H1 (cell line): ENCODE measurements around the gene DECR2.

Experiments used
- BRCA1 ChIP-seq: IDR thresholded peaks from 2 replicates; pipeline ENCODE4 v1.6.1; 2012; ENCODE audit warnings: low read depth, low read length, improper control_type of control experiment
- CEBPB ChIP-seq: IDR thresholded peaks from 2 replicates; pipeline ENCODE4 v1.6.1; 2012; ENCODE audit warnings: low read depth, low read length
- GABPA ChIP-seq: IDR thresholded peaks from 2 replicates; pipeline ENCODE4 v1.6.1; 2011; ENCODE audit warnings: mild to moderate bottlenecking, low read length, moderate library complexity, borderline replicate concordance; ENCODE audit not compliant: insufficient read depth
- GTF2F1 ChIP-seq: IDR thresholded peaks from 2 replicates; pipeline ENCODE4 v1.6.1; 2012; ENCODE audit warnings: low read depth, low read length, improper control_type of control experiment, borderline replicate concordance
- RAD21 ChIP-seq, 2 experiments: IDR thresholded peaks in 1 of 2; conservative IDR thresholded peaks in 1 of 2; 2 replicates each; pipeline ENCODE4 v1.6.1; 2011; ENCODE audit warnings: low read depth in 2 of 2, low read length in 2 of 2, improper control_type of control experiment in 1 of 2, inconsistent platforms in 1 of 2, mild to moderate bottlenecking in 1 of 2, moderate library complexity in 1 of 2
- RNF2 ChIP-seq: fragments of 200-900, 300-1000 bp; sonication (generic); IDR thresholded peaks from 2 replicates; pipeline ENCODE4 v1.7.1; 2016; ENCODE audit warnings: borderline replicate concordance, low read depth, mild to moderate bottlenecking, antibody characterized with exemption, low read length; ENCODE audit not compliant: poor library complexity, severe bottlenecking; ENCODE audit errors: missing control alignments
- SAP30 ChIP-seq: fragments of 300-600 bp; sonication (generic); IDR thresholded peaks from 2 replicates; pipeline ENCODE4 v1.7.1; 2012; ENCODE audit warnings: low read length, moderate library complexity, mild to moderate bottlenecking, inconsistent platforms; ENCODE audit not compliant: insufficient read depth, insufficient replicate concordance
- SIX5 ChIP-seq: IDR thresholded peaks from 2 replicates; pipeline ENCODE4 v1.6.1; 2011; ENCODE audit warnings: mild to moderate bottlenecking, low read depth, low read length
- SP1 ChIP-seq: IDR thresholded peaks from 2 replicates; pipeline ENCODE4 v1.6.1; 2011; ENCODE audit warnings: low read depth, low read length
- SP2 ChIP-seq: IDR thresholded peaks from 2 replicates; pipeline ENCODE4 v1.6.1; 2012; ENCODE audit warnings: mild to moderate bottlenecking, low read length, inconsistent platforms
- TF ChIP-seq, protein P1 (sequence below), 3 experiments: IDR thresholded peaks; 1 replicate in 2 of 3; 2 replicates in 1 of 3; pipeline versions ENCODE4 v1.5.1 to v1.6.1; 2011; ENCODE audit warnings: low read length in 3 of 3, mild to moderate bottlenecking in 3 of 3, inconsistent platforms in 2 of 3, low read depth in 1 of 3, moderate library complexity in 1 of 3; ENCODE audit not compliant: insufficient read depth in 1 of 3; ENCODE audit errors: control extremely low read depth in 1 of 3

DNA sequence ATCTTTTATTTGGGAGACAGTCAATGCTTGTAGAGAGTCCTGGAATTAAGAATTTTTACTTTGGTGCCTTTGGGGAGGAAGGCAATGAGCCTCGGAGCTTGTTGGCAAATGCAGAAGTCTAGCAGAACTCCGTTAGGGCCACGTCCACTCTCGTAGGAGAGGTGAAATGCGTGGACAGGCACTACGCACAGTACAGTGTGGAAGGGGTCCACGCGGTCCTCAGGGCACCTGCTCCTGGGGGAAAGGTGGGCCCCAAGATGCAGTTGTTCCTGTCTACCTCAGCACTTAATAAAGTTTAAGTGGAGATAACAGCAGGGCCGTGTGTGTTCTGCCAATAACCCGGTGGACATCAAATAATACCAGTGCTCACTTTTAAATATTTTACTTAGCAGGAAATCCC lies 25.6 kb downstream of the DECR2 start:
- TF ChIP-seq, protein P1, sequence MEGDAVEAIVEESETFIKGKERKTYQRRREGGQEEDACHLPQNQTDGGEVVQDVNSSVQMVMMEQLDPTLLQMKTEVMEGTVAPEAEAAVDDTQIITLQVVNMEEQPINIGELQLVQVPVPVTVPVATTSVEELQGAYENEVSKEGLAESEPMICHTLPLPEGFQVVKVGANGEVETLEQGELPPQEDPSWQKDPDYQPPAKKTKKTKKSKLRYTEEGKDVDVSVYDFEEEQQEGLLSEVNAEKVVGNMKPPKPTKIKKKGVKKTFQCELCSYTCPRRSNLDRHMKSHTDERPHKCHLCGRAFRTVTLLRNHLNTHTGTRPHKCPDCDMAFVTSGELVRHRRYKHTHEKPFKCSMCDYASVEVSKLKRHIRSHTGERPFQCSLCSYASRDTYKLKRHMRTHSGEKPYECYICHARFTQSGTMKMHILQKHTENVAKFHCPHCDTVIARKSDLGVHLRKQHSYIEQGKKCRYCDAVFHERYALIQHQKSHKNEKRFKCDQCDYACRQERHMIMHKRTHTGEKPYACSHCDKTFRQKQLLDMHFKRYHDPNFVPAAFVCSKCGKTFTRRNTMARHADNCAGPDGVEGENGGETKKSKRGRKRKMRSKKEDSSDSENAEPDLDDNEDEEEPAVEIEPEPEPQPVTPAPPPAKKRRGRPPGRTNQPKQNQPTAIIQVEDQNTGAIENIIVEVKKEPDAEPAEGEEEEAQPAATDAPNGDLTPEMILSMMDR (IDR thresholded peaks at IDR 0.05; ENCODE audit: control extremely low read depth in 1 of 3, insufficient read depth in 1 of 3, low read depth in 1 of 3, low read length in 3 of 3): no peak
- TF ChIP-seq BRCA1 (no peak), GTF2F1 (no peak), RNF2 (no peak), SIX5 (no peak), CEBPB (no peak), SP2 (no peak), SAP30 (no peak), RAD21 (IDR thresholded peaks at IDR 0.05 in 1 of 2, conservative IDR thresholded peaks at IDR 0.05 in 1 of 2; ENCODE audit: low read depth in 2 of 2, low read length in 2 of 2) (no peak), GABPA (no peak), SP1 (no peak)
